Stimulated activated CD8-positive, alpha-beta memory T cell treated with anti-CD3 and anti-CD28 coated beads, Interleukin-4, amount 100 ng/mL, for 1 hour (primary cell): Measurements from ENCODE around the gene PCBP3.
"Not testable (repeated sequence)": the region's sequence is repeated elsewhere in the genome, so short reads cannot be mapped to it uniquely, and the experiment has no call there.

Experiments used
- DNase-seq, 2 donors: peaks; one replicate each; pipeline ENCODE4 v3.0.0-alpha.2; 2020; ENCODE audit warnings: low read depth in 2 of 2, low spot score in 1 of 2

The PCBP3 gene

DNA sequence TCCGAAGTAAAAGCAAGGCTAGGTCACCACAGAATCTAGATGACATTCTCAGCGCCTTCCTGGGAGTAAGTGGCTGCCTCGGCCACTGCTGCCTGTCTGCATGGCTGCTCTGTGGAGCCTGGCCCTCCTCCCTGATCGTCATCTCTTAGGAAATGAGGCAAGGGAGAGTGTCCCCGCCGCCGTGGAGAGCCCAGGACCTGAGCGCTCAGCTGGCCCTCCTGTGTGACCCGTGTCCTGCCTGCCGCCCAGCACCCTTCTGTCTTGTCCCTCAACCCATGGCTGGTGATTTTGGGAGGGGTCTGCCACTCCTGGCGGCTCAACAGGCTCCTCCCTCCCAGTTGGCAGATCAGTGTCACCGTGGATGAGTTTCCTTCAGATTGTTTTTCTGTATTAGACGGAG is 181.7 kb downstream of the PCBP3 start:
- DNase-seq: no peak

DNA sequence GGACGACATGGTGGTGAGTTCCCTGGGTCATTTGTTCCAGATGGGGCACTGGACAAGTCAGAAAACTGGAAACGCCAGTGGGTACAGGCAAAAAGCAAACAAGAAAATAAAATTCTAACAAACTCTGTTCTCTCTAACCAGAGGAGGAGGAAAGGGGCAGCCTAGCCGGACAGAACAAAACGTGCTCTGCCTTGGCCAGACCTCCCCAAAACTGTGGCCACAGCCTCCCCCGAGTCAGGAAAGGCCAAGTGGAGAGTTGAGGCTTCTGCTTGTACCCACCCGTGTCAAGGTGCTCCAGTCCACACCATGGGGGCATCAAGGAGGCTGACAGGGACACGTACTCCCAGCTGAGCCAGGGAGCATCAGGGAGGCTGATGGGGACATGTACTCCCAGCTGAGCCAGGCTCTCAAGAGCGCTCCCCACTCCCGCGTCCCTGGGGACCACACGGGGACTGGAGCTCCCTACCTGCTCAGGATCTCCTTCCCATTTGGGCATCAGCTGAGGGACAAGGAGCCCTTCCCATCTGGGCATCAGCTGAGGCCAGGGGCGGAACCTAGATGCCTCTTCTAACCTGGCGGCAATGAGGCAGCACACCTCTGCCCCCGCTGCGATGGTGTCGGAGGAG is 183.3 kb downstream of the PCBP3 start:
- no peak for DNase-seq

DNA sequence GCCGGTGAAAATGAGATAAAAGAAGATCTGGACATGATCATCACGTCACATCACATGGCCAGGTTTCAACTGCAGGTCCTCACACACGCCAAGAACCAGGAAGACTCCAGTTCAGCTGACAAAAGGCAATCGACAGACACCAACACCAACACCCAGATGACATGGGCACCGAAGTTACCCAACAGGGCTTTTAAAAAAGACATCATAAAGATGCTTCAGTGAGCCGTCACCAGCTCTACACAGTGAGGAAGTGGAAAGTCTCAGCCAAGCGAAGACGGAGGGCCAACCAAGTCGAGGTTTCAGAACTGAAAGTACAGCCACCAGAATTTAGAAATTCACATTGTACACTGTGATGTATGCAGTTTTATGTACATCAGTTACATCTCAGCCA is 183.8 kb downstream of the PCBP3 start:
- no peak for DNase-seq

DNA sequence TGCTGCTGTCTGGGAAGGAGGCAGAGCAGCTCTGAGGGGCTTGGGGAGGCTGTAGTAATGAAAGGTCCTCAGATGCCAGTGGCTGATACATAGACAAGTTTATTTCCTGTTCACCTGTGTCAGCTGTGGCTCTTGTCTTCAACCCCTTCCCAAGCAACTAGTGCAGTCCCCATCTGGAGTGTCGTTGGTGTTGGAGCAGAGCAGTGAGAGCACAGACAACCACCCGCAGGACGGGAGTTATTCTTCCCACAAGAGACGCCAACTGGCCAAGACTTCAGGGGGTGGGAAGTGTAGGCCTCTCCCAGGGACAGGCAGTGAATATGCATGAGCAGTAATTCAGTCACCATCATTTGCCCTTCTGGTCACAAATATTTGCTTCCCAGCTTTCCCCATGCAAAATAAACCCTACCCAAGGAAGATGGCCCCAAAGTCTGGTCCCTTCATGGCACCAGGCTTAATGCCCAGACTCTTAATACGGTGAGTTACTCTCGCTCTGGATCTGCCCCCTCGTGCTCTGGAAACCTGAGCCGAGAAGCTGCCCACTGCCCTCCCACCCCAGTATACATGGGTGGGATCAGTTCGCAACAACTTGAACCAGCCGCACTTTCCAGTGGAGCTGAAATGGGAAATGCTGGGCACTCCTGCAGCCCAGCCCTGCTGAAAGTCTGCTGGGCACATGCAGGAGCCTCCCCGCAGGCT is 184.5 kb downstream of the PCBP3 start:
- DNase-seq: no peak

DNA sequence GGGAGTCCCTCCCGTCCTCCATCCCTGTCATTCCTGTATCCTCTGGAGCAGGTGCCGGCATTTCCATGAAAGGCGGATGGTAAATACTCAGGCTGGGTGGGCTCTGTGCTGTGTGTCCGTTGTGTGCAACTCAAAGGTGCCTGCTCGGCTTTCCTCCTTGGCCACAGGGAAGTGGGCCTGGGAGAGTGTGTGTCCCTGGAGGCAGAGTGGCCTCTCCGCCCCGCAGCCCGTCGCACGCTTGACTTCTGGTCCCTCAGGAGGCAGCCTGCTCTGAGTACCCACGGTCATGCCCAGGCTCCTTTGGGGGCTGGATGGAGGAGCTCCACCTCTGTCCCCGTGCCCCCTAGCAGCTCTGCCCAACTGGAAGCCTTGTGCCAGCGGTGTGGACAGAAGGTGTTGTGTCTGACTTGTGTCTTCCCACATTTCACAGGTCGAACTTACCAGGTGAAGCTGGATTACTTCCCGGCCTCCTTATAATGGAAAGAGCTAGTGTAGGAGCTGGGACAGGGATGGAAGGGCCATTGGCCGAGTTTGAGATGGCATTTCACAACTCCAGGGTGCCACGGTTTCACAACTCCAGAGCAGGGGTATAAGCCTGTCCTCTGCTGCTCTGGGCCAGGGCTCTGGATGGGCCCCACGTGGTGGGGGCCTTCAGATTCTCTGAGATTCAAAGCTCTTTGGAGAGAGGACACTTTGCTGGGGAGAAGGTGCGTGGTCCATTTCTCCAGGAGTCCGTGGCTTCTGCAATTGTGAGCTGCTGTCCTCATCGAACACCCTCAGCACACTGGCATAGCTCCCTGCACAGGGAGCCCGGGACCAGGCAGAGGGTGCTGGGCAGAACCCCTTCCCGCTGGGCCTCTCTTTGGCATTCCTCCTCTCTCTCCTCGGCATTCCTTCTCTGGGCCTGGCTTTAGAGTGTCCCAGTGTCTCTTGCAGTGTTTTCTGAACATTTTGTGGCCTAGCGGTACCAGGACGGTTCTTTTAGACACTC is 185.3 kb downstream of the PCBP3 start:
- no peak for DNase-seq

DNA sequence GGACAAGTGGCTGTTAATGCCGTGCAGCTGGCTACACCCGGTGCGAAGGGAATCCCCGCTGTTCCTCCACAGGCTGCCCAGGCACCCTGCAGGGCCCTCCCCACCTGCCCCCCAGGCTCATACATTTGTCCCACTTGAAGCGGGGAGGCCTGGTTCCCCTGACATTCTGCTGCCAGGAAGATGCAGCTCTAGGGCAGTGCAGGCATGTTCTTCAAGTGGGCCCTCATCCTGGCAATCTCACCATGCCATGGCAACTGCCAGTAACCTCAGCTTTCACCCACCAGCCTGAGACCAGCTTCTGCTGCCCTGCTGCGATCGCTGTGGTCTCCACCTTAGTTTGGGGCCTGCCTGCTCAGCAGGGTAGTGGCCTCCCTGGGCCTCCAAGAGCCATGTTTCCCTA is 186.1 kb downstream of the PCBP3 start:
- no peak for DNase-seq

DNA sequence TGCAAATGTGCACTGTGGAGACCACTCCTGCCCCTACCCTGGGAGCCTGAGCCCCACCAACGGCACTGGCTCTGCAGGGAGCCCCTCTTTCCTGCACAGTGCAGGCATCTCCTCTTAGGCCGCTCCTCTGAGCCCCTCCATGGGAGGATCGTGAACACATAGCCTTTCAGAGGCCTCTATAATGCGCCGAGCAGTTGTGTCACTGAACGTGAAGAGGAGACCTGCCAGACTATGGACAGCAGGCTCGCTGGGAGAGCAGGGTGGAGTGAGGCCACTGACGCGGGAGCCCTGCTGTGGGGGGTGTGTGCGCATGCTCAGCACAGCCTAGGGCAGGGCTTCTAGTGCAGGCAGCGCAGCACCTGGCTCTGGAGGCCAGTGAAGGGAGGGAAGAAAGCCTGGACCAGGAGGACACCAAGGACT is 186.7 kb downstream of the PCBP3 start:
- no peak for DNase-seq

DNA sequence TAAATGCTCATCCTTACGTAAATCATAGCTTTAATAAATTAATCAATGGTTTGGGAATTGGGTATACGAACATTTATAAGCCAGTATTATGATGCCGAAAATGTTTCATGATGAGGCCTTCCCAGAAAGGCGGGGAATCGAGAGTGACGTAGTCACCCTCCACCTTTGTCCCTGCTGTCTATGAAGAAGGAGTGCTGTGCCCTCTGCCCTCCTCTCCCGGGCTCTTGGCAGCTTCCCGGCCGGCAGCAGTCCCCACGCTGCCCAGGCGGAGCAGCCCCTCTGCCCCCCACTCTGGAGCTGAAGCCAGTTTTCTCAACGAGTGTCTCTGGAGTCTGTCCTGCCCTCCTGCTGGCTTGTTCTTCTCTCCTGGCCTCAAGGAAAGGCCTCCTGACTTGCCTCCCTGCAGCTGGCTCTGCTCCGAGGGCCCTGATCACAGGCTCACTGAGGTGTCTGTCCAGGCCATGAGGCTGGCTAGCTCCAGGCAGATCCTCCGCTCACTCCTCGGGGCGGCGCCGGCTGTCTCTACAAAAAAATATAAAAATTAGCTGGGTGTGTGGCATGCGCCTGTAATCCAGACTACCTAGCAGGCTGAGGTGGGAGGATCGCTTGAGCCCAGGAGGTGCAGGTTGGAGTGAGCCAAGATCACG is 187.3 kb downstream of the PCBP3 start:
- DNase-seq: no peak

DNA sequence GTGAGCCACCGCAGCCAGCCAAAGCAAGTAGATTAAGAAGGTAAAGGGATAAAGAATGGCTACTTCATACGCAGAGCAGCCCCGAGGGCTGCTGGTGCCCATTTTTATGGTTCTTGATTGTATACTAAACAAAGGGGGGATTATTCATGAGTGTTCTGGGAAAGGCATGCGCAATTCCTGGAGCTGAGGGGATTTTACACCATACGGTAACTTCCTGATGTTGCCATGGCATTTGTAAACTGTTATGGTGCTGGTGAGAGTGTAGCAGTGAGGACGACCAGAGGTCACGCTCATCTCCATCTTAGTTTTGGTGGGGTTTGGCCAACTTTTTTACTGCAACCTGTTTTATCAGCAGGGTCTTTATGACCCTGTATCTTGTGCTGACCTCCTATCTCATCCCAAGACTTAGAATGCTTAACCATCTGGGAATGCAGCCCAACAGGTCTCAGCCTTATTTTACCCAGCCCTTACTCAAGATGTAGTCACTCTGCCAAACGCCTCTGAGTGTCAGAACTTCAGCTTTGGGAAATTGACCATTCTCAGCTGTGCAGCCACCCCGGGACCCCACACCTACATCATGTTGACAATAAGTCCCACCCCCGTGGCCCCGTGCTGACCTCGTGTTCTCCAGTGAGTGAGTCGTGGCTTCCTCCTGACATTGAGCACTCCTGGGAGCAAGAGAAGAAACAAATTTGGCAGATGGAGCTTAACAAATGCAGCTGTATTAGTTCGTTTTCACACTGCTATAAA is 188.6 kb downstream of the PCBP3 start:
- no peak for DNase-seq

DNA sequence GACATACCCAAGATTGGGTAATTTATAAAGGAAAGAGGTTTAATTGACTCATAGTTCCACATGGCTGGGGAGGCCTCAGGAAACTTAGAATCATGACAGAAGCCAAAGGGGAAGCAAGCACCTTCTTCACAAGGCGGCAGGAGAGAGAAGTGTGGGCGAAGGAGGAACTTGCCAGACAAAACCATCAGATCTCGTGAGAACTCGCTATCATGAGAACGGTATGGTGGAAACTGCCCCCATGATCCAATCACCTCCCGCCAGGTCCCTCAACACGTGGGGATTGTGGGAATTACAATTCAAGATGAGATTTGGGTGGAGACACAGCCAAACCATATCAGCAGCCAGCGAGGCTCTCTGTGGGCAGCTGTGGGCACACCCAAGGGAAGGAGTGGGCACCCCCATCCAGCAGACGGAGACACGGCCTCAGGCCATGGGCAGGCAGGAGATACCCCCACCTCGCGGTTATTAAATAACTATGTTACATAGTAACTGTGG is 189.3 kb downstream of the PCBP3 start:
- not testable (repeated sequence) for DNase-seq

DNA sequence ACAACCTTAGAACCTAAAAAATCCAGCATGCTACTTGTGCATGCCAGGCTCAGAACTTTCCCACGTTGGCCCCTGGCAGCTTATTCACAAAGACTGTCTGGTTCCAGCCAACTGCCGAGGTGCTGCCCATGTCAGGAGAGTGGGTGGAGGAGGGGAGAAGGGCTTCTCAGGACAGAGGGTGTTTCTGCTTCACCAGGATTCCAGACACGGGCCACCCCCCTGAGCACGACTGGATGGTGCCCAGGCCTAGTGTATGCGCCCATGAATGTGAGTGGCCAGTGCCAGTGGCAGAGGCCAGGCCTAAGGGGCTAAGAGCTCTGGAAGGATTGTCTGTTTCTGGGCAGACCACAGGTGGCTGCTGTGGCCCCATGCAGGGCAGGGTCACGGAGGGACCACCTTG is 189.9 kb downstream of the PCBP3 start:
- no peak for DNase-seq

DNA sequence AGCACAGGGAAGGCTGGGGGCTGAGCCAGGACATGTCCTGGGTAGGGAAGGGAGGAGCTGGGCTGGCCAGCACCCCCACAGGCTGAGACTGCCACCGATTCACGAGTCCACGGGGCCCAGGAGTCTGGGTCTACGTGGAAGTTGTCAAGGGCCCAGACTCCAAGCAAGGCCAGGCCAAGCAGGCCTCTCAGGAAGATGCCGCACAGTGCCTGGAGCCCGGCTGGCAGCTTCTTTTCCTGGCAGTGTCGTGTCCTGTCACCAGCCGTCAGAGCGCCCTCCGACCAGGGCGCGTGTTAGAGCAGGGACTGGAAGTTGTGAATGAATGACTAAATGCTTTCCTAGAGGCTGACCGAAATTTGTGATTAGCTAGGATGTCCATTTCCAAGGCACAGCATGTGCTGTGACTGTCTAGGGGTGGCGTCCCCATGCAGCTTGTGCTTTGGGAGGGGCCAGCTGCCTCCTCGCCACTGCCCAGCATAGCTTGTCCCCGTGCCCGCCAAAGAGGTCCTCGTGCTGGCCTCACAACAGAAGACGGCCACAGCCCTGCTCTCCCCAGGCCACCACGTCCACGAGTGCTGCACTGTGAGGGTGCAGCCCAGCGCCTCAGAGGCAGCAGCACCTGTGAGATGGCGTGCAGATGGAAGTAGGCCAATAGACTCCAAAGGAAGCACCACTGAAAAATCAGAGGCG is 190.6 kb downstream of the PCBP3 start:
- no peak for DNase-seq

DNA sequence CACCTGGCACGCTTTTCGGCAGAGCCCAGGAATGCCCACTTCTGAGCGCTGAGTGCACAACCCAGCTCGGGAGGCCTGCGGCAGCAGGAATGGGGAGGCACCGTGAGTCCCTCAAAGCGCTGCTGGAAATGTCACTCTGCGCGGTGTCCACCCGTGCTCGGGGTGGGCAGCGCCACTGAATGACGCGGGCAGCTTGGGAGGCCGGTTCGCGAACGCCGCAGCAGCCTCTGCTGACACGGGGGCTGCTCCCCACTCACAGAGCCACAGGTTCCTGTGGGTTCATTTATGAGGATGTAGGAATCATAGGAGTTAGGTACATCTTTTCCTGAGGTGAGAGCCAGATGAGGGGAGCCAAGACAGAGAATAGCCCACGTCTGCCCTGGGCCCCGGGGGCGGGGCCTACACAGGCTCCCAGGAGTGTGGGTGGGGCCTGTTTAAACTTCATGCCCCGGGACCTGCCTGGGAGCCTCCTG is 191.3 kb downstream of the PCBP3 start:
- no peak for DNase-seq

DNA sequence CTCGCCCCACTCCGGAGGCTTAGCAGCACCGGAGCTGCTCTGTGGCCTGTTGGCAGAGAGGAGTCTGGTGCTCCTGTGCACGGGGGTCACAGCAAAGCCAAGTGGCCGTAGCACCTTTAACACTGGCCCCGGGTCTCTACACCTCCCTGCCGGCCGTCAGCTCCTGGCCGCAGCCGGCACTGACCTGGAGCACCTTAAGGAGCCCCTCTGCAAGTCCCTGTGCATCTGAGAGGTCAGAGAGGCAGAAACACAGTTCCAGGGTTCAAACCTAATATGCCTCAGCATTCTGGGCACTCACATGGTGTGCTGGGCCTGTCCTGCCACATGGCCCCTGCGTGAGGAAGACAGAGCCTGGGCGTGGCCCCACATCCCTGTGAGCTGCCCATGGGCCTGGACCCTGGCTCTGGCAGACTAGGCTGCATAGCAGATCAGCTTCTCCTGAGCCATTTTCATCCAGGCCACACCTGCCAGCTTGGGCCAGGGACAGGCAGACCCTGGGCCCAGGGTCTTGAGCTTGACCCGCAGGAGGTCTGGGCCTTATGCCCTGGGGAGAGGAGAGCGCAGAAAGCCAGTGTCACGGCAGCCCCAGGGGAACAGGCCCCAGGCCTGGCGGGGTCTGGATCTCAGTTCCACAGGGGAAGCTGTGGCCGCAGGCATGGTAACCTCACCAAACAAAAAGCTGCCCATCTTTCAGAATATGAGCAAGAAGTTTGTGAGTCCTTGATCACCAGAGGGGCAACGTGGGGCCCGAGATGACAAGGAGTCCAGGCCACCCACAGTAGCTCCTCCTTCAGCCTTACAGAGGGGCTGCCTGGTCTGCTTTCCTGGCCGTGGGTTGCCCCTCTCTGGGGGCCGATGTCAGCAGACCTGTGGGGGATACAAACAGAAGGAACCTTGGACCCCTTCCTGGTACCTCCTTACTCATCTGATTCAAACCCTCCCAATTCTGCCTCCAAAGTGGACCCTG is 192.1 kb downstream of the PCBP3 start:
- DNase-seq: no peak

DNA sequence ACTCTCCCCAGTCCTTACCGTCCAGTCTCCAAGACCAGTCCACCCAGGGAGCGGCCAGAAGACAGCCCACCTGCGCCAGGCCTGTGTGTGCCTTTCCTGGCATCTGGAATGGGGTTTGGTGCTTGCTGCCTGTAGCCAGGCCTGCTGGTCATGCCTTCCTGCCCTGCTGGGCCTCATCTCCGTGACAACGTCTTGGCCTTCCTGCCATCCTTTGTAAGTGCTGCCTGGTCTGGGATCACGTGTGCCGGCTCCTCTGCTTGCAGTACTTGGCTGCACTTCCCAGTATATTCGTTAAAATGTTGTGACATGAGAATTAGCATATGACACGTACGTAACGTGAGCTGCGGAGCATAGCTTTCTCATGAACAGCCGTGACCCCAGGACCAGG is 192.7 kb downstream of the PCBP3 start:
- DNase-seq: no peak

DNA sequence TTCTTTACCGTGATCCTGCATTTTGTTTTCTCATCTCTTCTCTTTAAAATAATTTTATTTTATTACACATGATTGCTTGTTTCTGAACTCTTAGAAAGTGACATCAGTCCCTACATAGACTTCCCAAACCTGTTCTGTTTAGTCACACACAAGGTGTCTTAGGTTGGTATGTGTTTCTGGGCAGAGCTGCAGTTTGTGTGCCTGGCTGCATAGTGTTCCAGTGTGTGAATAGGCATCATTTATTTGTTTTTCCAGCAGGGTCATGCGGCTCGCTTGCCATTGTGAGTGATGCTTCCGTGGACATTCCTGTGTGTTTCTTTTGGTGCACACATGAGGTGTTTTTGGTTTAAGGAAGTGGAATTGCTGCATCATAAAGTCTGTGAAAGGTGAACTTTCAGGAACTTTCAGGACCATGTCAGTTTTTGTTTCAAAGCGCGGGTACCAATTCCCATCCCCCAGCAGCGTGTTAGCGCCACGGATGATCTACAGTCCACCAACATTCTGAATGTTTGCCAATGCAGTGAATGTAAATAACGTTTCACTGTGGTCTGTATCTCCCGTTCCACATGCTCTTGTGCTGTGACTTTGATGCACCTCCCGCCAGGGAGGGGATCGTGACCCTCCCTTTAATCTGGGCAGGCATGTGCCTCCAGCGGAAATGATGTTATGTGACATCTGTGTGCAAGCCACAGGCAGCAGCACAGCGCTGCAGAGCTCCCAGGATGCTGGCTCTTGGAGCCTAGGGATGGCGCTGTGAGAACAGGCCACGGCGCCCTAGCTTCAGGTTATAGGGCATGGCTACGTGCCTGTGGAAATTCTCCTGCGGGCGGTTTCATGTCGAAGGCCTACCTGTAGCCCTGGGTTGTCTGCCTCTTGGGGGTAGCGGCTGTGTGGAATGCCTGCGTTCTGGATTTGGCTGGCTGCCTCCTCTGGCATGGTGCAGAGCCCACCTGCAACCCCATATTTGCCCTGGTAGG is 193.5 kb downstream of the PCBP3 start:
- no peak for DNase-seq

DNA sequence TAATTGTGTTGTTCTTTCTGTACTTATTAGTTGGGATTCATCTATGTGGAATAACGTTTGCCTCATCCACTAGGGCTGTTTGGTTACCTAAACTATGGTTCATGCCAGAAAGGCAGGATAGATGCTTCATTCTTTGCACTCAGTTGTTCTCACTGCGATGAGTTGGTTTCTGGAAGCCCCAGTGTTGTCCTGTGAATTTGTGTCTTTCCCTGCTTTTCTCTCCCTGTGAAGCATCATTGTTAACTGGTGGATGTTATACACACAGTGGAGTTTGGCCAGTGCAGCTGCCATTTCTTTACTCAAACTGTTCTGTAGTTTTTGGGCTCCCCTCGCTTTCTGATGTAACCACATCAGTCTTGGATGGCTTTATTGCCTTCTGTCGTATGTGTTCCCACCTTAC is 194.4 kb downstream of the PCBP3 start:
- no peak for DNase-seq

DNA sequence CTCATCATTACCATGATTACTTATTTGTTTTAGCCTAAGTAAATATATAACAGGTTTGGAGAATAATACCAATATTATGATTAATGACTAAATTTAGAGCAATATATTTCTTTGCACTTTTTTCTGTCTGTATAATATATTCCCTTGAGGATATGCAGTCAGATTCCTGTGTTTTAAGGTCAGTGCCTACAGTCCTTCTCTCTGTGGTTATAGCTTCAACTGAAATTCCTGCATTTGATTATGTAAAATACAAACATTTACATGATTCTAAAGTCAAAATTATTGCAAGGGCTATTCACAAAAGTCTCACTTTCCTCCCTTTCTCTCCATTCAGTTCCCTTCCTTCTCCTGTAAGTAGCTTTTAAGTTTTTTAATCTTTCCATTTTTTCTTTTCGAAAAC is 195.1 kb downstream of the PCBP3 start:
- DNase-seq: no peak
